Posterior vena cava (tissue), 2 donors: ENCODE data around the gene GJB3. TPM values are rescaled to one million over a fixed set of nuclear protein-coding genes. Genes with fewer than 3 reads are reported as not detected.
"Not testable (repeated sequence)": the region's sequence is repeated elsewhere in the genome, so short reads cannot be mapped to it uniquely, and the experiment has no call there.

Experiments used
- DNase-seq: peaks from one replicate; pipeline ENCODE4 v3.0.0-alpha.2; 2020; ENCODE audit warnings: low spot score
- intact Hi-C, 2 donors: fragments of 100-400 bp; cut with DNase I; formaldehyde crosslinking; loops; one replicate each; pipeline versions ENCODE4 v1.14.1 to v1.14.2; 2022 to 2023
- long read RNA-seq, 2 donors: library from polyadenylated mRNA; unstranded; transcript quantifications; one replicate each; pipeline ENCODE4 v2.0.0, GENCODE V29; 2020 to 2021
- total RNA-seq, 2 donors: library from RNA; stranded (reverse); fragmentation: NEBNext Ultra II Directional; extraction: Animal tissue kit (Norgen Biotek cat#: 25700); gene quantifications; one replicate each; pipeline ENCODE4 v1.2.1, GENCODE V29; 2021
- donor health status: DM: yes; HTN: yes; CAD: no.
- donor health status: DM: yes; HTN: yes; CAD: no.

GJB3 gene
- total RNA-seq, result not detected
- long read RNA-seq, donor 1, result 0 reads
- long read RNA-seq, donor 2, result 0 reads

DNA sequence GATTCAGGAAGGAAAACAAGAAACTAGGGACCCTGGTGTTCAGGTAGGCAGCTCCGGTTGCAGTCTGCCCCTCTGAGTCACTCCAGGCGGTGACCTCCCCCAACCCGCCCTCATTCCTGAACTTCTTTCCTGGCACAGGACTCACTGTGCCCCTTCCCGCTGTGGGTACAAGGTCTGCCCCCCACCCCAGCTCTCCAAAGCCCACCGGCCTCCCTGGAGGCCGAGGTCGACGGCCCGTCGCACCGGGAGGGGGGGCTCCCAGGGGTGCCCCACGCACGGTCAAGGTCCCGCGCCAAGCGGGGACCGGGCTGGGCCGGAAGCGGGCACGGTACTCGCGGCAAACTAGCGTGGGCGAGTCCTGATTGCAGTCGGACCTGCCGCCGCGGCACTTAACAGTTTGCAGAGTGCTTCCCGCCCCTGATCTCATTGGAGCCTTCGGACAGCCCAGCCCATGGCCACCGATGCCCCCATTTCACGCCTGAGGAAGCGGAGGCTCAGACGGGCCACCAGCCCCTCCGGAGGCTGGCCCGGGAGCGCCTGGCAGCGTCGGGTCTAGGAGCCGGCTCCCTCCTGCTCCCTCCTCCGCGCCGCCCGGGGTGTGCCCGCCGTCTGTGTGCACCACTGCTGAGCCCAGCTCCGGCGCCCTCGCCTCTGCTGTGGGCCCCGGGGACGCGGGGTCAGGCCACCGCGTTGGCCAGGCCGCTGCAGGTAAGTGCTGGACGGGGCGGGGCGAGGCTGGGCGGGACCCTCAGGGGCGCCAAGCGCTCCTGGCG is at the start of gene GJB3:
GJB3 (plus strand) TSS at position 144 of the 773 bp plus-strand sequence. CDS start 3,549 bp downstream, outside the sequence.
- intact Hi-C loops, result no loop called here
- peak; percentile 70 for DNase-seq

DNA sequence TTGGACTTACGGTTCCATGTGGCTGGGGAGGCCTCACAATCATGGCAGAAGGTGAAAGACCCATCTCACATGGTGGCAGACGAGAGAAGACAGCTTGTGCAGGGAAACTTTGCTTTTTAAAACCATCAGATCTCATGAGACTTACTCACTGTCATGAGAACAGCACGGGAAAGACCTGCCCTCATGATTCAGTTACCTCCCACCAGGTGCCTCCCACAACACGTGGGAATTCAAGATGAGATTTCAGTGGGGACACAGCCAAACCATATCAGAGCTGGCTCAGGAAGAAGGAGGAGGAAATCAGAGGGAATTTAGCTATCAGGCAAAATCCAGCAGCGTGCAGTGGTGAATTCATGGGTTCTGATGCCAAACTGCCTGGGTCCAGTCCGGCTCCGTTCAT is 48.2 kb upstream of the GJB3 start:
- intact Hi-C loops, DNase-seq: not testable (repeated sequence)

DNA sequence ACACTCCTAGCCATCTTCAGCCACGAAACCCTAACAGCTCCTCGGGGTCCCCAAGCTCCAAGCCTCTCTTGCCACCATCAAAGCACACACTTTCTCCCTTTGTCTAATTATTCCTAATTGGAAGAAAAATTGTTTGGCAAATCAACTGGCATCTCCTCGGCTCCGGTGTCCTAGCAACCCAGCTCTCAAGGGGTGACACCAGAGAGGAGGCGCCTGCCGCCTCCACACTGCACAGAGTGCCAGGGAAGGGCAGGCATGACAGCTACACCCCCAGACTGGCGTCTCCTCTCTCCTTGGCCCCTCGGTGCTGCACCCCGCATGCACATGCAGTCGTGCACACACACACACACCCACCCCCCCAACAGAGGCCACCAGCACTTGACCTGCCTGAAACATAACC is 44.3 kb upstream of the GJB3 start:
- intact Hi-C loops, result no loop called here

DNA sequence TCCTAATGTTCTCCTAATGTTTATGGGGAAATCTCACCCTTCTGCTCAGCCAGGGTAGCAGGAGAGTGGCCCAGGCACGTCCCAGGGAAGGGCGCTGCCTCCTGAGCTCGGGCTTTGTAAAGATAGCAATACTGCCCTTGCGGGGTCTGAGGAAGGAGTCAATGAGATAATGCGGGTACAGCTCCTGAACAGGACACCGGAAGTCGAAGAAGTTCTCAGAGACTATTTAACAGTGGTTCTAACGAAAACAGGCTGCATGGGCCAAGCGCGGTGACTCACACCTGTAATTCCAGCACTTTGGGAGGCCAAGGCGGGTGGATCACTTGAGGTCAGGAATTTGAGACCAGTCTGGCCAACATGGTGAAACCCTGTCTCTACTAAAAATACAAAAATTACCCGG is 43.8 kb upstream of the GJB3 start:
- DNase-seq, intact Hi-C loops: not testable (repeated sequence)

More for the DNA sequence above, 44.3 kb upstream of the GJB3 start:
- no peak for DNase-seq

DNA sequence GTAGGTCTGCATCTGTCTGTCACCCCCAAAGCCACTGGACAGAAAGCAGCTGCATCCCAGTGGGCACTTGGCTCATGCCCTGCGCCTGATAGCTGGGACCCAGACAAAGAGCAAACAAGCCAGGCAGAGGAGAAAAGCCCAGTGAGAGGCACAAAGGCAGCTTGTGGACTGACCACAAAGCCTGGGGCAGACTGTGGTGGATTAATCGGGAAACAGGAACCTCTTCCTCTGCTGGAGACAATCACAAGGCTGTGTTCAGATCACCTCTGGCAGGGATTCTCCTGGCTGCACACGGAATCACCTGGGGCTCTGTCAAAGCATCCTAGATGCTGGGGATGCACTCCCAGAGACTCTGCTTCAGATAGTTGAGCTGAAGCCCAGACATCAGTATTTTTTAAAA is 41.4 kb upstream of the GJB3 start:
- intact Hi-C loops, result no loop called here
- DNase-seq, result no peak

DNA sequence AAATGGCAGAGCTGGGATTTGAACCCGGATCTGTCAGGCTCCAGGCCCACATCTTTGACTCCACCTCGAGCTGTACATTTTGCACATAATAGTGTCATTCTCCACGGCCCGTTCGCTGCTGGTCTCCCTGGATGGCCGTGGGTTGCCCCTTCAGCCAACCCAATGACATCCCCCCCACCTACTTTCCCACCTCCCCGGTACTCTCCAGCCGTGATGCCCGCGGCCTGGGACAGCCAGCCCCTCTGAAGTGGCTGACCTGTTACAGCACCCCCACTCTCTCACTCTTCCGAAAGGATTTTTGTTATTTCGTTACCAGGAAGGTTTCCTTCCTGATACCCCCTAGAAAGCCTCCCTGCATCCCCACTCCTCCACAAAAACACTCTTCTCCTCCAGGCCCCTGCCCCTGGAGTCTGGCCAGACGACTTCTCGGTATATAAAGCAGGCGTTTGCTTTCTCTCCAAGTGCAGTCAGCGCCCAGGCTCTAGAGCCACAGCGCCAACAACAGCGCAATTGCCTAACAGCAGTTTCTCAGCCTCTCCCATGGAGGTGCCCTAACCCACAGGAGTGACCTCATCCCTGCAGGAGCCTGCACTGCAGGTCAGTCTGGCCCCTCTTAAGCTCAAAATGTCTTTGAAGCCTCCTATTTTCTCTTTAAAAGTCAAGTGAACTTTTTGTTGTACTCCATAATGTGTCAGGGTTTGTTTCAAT is 40.7 kb upstream of the GJB3 start:
- DNase-seq, result no peak
- intact Hi-C loops, result no loop called here

DNA sequence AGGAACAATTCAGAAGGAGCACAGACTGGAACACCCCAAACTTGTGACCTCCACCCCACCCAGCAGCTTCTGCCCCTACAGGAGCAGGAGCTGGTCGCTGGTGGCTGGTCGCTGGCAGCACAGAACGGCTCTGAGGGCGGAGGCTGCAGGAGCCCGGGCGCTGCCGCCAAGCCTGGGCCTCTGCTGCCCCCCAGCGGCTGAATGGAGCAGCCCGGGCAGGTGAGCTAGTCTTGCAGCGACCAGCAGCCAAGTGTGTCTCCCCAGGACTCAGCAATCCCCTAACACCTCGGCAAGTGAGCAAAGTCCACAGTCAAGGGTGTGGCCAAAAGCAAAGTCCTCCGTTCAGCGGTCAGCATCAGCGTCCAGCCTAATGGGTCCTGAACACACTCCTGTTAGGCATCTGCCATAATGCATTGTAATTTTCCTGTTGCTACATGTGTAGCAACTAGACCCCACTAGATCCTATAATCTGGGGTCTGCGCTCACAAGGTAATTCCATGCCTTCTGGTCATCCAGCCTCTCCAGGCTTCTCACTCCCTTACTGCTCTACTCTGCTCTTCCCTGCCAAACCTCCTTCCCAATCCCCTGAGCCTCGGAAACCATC is 38.2 kb upstream of the GJB3 start:
- intact Hi-C loops, result no loop called here
- DNase-seq, result peak; percentile 88

DNA sequence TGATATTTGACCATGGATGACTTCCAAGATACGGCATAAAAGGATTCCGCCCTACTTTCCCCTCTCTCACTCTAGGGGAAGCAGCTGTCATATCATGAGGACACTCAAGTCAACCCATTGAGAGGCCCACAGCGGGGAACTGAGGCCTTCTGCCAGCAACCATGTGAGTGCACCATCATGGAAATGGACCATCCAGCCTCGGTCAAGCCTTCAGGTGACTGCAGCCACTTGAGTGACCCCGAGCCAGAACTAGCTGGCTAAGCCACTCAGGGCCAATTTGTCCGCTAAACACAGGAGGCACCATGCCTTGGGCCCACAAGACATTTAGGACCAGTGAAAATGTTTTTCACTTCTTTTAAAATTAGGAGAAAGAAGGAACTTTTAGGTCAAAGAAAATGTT is 37.2 kb upstream of the GJB3 start:
- DNase-seq, result peak; percentile 17

DNA sequence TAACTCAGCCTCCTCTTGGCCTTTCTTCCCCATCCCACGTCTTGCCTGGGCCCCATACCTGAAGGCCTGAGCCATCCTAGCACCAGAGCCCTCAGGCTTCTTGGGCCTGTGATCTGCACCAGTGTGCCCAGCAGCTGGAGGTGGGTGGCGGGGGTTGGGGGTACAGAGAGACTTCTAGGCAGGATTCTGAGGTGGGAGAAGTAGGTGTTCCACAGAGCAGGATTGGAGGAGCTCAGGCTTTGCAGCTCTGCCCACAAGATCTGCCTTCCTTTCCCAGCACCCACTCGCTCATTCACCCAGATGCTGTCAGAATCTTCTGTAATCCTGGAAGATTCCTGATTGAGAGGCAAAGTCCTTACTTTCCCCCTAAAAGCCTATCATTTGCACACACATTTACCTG is 36.2 kb upstream of the GJB3 start:
- no peak for DNase-seq
- intact Hi-C loops, result no loop called here

More for the DNA sequence above, 37.2 kb upstream of the GJB3 start:
- intact Hi-C loops, result no loop called here

DNA sequence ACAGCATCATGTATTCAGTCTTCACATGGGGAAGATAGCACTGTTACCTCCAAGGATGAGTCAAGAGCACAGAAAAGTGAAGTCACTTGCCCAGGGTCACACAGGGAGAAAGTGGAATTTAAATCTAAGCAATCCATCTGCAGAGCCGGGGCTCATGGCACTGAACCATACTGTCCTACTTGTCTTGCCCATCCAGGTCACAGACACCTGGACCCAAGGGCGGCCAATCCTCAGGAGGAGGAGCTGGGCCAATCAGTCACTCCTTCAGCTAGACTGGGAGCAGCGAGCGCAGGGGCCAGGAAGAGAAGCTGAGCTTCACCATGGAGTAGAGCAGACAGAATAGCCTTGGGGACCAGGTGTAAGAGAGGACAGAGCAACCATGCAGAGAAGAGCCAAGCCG is 35.3 kb upstream of the GJB3 start:
- intact Hi-C loops, result no loop called here
- DNase-seq, result no peak

DNA sequence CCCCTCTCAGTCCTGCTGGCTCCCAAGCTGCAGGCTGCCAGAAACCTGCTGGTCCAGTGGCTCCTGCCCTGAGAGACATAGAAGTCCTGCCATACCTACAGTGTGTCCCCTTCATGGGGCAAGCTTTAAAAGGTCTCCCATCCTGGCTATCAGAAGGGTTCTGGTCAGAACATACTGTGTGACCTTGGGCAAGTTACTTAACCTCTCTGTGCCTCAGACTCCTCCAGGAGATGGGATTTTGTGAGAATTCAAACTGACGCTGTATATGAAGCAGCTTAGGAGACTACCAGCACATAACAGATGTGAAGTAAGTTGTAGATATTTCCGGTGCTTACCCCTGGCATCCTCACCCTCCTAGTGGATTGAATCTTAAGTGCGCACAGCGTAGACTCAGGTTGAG is 34.9 kb upstream of the GJB3 start:
- intact Hi-C loops, result no loop called here
- DNase-seq, result no peak

DNA sequence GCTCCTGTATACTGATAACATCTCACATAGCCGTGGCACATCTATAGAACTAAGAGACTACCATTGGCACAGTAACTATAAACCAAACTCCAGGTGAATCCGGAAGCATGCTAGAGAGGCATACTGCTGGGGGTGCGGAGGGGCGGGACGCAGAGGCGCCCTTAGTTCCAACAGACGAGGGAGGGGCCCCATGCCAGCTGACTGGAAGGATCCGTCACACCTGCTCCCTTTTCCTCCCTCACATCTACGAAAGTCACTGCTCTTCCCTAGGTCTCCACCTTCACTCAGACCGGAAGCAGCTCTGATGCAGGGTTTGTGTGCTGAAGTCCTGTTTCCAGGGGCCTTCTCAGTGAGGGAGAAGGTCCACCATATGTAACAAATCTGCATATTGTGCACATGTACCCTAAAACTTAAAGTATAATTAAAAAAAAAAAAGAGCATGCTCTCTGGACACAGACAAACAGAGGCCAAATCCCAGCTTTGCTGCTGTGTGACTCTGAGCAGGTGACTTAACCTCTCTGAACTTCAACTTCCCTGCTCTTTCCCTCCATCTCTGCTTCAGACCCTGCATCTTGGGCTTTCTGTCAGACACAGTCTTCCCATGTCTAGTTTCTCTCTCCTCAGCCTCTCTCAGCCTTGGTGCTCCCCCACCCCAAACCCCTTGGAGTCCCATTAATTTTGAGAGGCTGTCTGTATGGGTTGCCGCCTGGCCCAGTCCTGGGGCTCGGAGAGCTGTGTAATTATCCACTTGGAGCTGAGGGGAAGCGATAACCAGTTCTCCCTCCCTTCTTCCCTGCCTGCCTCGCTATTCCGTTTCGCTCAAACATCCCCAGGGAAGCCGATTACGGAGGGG is 34.0 kb upstream of the GJB3 start:
- intact Hi-C loops, result no loop called here
- peak; percentile 65 for DNase-seq

DNA sequence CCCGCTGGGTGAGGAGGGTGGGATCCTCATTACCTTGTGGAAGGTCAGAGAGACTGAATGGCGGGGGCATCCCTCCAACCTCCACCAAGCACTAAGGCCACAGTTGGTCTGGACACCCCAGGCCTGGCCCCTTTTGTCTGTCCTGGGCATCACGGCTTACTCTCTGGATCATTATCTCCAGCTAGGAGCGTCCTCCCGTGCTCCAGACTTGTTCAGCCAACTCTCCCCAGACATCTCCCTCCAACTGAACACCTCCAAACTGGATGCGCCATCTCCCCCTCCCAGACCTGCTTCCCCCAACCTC is 33.4 kb upstream of the GJB3 start:
- intact Hi-C loops, result no loop called here
- no peak for DNase-seq

DNA sequence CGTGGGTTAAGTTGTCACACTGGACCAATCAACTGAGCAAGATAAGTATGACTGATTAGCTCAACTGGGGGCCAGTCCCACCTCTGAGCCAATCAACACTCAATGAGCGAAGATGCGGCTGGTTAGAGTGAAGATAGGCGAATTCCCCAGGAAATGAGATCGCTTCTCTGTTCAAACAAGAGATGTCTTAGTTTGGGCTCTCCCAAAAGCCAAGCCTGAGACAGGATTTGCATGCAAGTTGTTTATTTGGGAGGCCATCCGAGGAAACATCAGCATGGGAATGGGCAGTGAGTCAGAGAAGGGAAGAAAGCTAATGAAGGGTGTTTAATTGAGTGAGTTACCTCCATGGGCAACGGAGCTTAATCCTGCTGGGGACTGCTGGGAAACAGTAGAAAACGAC is 31.0 kb upstream of the GJB3 start:
- DNase-seq, result no peak
- intact Hi-C loops, result no loop called here

DNA sequence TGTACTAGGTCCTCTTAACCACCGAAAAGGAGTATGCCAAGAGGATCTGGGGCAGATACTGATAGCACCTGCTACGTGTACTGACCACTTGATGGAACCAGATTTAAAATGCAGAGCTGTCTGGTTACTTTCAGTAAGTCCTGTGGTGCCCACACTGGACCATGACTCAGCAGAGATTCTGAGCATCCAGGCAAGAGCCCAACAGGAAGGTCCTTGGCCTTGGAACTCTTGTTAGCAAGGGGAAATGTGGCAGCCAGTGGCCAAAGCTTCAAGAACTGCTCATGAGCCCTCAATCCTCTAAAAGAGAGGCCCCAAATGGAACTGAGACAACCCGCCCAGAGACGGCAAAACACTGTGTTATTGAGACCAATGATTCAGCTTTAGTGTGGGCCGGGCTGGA is 30.4 kb upstream of the GJB3 start:
- no peak for DNase-seq
- intact Hi-C loops, result no loop called here

DNA sequence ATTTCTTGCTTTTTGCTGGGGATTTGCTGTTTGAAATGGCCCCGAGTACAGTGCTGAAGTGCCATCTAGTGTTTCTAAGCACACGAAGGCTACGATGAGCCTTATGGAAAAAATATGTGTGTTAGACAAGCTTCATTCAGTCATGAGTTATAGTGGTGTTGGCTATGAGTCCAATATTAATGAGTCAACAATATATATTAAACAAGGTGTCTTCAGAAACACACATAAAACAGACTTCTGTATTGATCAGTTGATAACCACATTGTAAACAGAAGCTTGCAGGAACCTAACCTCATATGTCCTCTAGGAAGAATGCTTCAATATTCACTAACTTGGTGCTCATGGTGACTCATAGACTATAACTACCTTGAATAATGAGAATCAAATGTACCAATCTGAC is 27.9 kb upstream of the GJB3 start:
- DNase-seq, result no peak
- intact Hi-C loops, result no loop called here

DNA sequence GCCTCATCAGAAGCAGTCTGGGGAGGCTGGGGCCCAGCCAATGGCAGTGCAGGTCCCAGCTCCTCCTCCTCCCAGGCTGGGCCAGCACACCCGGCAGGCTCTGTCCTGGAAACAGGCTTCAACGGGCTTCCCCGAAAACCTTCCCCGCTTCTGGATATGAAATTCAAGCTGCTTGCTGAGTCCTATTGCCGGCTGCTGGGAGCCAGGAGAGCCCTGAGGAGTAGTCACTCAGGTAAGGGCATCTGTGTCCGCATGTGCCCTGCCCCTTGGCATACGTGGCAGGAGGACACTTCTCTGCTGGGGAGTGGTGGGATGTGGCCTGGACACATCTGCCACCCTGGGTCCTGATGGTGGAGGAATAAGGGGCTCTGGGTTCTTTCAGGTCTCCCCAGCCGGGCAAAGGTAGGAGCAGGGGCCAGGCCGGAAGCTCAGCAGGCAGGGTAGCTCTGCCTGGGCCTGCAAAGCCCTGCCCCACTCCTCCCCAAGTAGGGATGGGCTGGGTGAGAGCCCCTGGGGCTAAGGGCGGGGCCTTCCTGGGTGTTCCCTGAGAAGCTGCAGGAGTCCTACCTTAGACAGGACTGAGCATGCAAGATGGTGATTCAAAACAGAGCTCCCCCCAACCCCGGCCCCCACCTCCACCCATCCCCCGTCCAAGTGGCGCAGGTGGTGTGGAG is 25.9 kb upstream of the GJB3 start, which contains the start of gene GJB5:
GJB5 (plus strand) TSS at position 84 of the 674 bp plus-strand sequence. CDS start 2,284 bp downstream, outside the sequence.
- intact Hi-C loops, result no loop called here
- DNase-seq, result no peak

DNA sequence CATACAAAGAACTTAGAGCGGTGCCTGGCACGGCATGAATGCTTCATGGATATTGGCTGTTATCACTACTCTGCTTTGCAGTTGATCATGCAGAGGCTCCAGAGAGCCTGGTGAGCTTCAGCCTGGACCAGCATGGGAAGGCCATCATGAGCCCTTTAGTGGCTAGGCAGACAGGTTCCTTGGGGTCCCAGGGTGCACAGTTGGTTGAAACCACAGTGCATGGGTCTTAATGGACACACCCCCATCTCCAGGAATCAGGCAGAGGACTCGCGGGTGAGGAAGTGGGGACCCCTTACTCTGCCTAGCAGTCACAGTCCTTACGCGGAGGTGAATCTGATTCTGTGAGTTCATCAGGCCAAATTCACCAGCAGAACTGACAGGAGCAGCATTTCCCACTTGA is 25.1 kb upstream of the GJB3 start:
- no peak for DNase-seq
- intact Hi-C loops, result no loop called here

DNA sequence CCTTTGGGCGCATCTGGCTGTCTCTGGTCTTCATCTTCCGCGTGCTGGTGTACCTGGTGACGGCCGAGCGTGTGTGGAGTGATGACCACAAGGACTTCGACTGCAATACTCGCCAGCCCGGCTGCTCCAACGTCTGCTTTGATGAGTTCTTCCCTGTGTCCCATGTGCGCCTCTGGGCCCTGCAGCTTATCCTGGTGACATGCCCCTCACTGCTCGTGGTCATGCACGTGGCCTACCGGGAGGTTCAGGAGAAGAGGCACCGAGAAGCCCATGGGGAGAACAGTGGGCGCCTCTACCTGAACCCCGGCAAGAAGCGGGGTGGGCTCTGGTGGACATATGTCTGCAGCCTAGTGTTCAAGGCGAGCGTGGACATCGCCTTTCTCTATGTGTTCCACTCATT is 23.6 kb upstream of the GJB3 start:
- DNase-seq, result no peak
- intact Hi-C loops, result no loop called here
